ENCODE measurements around the gene APRT. TPM values are rescaled to one million over a fixed set of nuclear protein-coding genes. Genes with fewer than 3 reads are reported as not detected.

APRT gene
- total and polyA plus RNA-seq, 2 of the 8 experiments (the other 6 are each of a cell fraction or from before 2014, with no cell fraction given): 221 to 267 TPM

- Histone ChIP-seq H2BK120ac (replicated peaks; ENCODE audit: low read depth, low read length) (no peak overlapping the region), H3K27me3 (replicated peaks in 1 of 4; ENCODE audit: control insufficient read depth in 3 of 4, extremely low read depth in 1 of 4, insufficient read depth in 3 of 4, low read length in 3 of 4) (no peaks in the 10 kb centered on the region), H3K56ac (replicated peaks; ENCODE audit: insufficient read length, low read depth, low read length) (no peak overlapping the region), H3K9ac (replicated peaks in 1 of 4; ENCODE audit: extremely low read depth in 1 of 4, low read depth in 3 of 4, low read length in 3 of 4) (no peak overlapping the region), H3K14ac (ENCODE audit: insufficient read length) (no peak overlapping the region), H4K8ac (ENCODE audit: extremely low read depth, insufficient read depth, low read length) (no peak overlapping the region), H4K5ac (ENCODE audit: insufficient read length, low read depth, low read length) (no peak overlapping the region), H3K23ac (ENCODE audit: insufficient read length) (no peak overlapping the region), H2BK15ac (ENCODE audit: low read length) (no peak overlapping the region), H2BK20ac (ENCODE audit: low read length) (no peak overlapping the region), H2BK5ac (ENCODE audit: low read depth, low read length) (no peak overlapping the region), H3K9me3 (ENCODE audit: insufficient read depth in 2 of 2, low read depth in 1 of 2, low read length in 1 of 2) (no peaks in the 10 kb centered on the region), H3K36me3 (ENCODE audit: control insufficient read depth in 2 of 4, insufficient read depth in 4 of 4, low read length in 3 of 4) (no peaks in the 10 kb centered on the region), H4K91ac (replicated peaks; ENCODE audit: insufficient read length, low read length) (no peak overlapping the region), H3K4ac (replicated peaks; ENCODE audit: insufficient read length, low read depth, low read length) (no peak overlapping the region), H3K4me3 (ENCODE audit: extremely low read depth in 1 of 4, insufficient read depth in 2 of 4, low read depth in 3 of 4, low read length in 4 of 4) (no peak overlapping the region), H3K79me1 (ENCODE audit: low read depth, low read length) (0 out of 2 replicates have a peak, but pooled peaks cover 3% of the 10 kb centered on the region), H4K20me1 (replicated peaks in 1 of 2; ENCODE audit: control insufficient read depth in 1 of 2, insufficient read depth in 2 of 2, low read length in 2 of 2) (peaks cover 2 to 6% of the 10 kb centered on the region in 2 experiments), H2BK12ac (ENCODE audit: low read depth, low read length) (no peak overlapping the region), H3K18ac (ENCODE audit: extremely low read depth, low read length) (no peak overlapping the region), H2AK5ac (ENCODE audit: low read depth, low read length) (no peak overlapping the region), H3K23me2 (ENCODE audit: low read depth, low read length) (no peaks in the 10 kb centered on the region), H3K4me2 (ENCODE audit: insufficient read depth in 1 of 2, low read depth in 2 of 2, low read length in 2 of 2) (no peak overlapping the region), H3K4me1 (replicated peaks in 1 of 4; ENCODE audit: control insufficient read depth in 3 of 4, insufficient read depth in 4 of 4, low read length in 3 of 4) (0 out of 7 replicates have a peak, but pooled peaks cover 0 to 2% (median 0%) of the 10 kb centered on the region in 4 experiments), H2AFZ (ENCODE audit: low read length) (no peak overlapping the region), H3K79me2 (ENCODE audit: control insufficient read depth in 1 of 2, insufficient read depth in 2 of 2, low read length in 2 of 2) (no peaks in the 10 kb centered on the region), H3K27ac (ENCODE audit: low read depth, low read length) (no peak overlapping the region)
- TF ChIP-seq RFX5 (IDR thresholded peaks at IDR 0.05; ENCODE audit: borderline replicate concordance, low read depth, low read length): no peak
- CTCF ChIA-PET (ENCODE audit: partially characterized antibody): interaction anchor here (0.8 to 2.0 kb wide), 6 partner anchors 10 to 113 kb away, joined by 3 to 10 read pairs (median 3); no protein-coding TSS in a partner anchor
- 88% methylated on average over 12 of the region's 24 CpGs; no CpG with 5 or more reads in 1 of the 2 experiments for WGBS, 2 experiments (ENCODE audit: extremely low coverage in 1 of 2, insufficient coverage in 1 of 2, insufficient read length in 1 of 2, insufficient replicate concordance in 2 of 2, low coverage in 1 of 2, low lambda C conversion rate in 2 of 2, missing lambda C conversion rate in 1 of 2)
- DNase-seq (ENCODE audit: low read depth in 1 of 2, low spot score in 2 of 2) (no peak), FAIRE-seq (no peak)
- POLR2A ChIA-PET (ENCODE audit: partially characterized antibody): interaction anchor here (2.2 kb wide), 1 partner anchor 17 kb away, joined by 8 read pairs; the partner anchor contains the start of gene APRT
Observed at GRCh38 chr16:88828711-88829110, 17.0 kb upstream of the APRT start.

All from H1 (cell line).